Peyer's patch (tissue), 4 donors: ENCODE data around the gene IGFBP4. TPM values are rescaled to one million over a fixed set of nuclear protein-coding genes. Genes with fewer than 3 reads are reported as not detected.

ENCODE experiments used
- DNase-seq, 3 donors: peaks; one replicate each; pipeline ENCODE4 v3.0.0-alpha.2; 2017 to 2019
- H3K27ac ChIP-seq, 4 donors: fragments of 200-600 bp; sonication (generic); one replicate each; pipeline ENCODE4 v1.5.1; 2016 to 2019
- H3K27me3 ChIP-seq, 2 donors: fragments of 200-600 bp; sonication (generic); one replicate each; pipeline ENCODE4 v1.5.1; 2019
- H3K36me3 ChIP-seq, 3 donors: fragments of 200-600 bp; sonication (generic); one replicate each; pipeline ENCODE4 v1.5.1; 2016 to 2019
- H3K4me1 ChIP-seq, 4 donors: fragments of 200-600 bp; sonication (generic); one replicate each; pipeline ENCODE4 v1.5.1; 2016 to 2019
- H3K4me3 ChIP-seq, 4 donors: fragments of 200-600 bp; sonication (generic); 1 replicate in 3 of 4; 2 replicates in 1 of 4; pipeline ENCODE4 v1.5.1; 2016 to 2019; ENCODE audit warnings: mild to moderate bottlenecking in 1 of 4
- H3K9me3 ChIP-seq, 4 donors: fragments of 200-600 bp; sonication (generic); one replicate each; pipeline ENCODE4 v1.5.1; 2016 to 2019; ENCODE audit warnings: mild to moderate bottlenecking in 1 of 4
- CTCF ChIP-seq, 6 experiments: fragments of 450-650 bp in 4 of 6; fragments of 200-600 bp in 2 of 6; sonication (generic) in 1 of 6; IDR thresholded peaks; one replicate each; pipeline ENCODE4 v1.5.1; 2017 to 2019; ENCODE audit warnings: antibody characterized with exemption in 6 of 6, mild to moderate bottlenecking in 3 of 6, moderate library complexity in 1 of 6
- POLR2A ChIP-seq, 2 donors: fragments of 450-650 bp; IDR thresholded peaks; one replicate each; pipeline ENCODE4 v1.5.1; 2017; ENCODE audit warnings: antibody characterized with exemption in 2 of 2, mild to moderate bottlenecking in 2 of 2, moderate library complexity in 2 of 2
- total RNA-seq, 4 donors: library from RNA; depleted of rRNA; stranded (reverse); fragments of >200 nt; gene quantifications; one replicate each; pipeline ENCODE4 v1.1.0, GENCODE V29; 2016

The IGFBP4 gene
- total RNA-seq, 4 donors from 2014 or later = 70.6 to 220 (median 133) TPM

- DNase-seq = no peak
- TF ChIP-seq CTCF (IDR thresholded peaks at IDR 0.05) (no peak), POLR2A (IDR thresholded peaks at IDR 0.05) (no peak)
- Histone ChIP-seq H3K36me3 (no peaks in the 10 kb centered on the region), H3K27me3 (no peaks in the 10 kb centered on the region), H3K27ac (no peak overlapping the region), H3K4me3 (no peak overlapping the region), H3K9me3 (no peaks in the 10 kb centered on the region), H3K4me1 (peaks cover 0 to 11% (median 2%) of the 10 kb centered on the region in 4 donors)
Observed at GRCh38 chr17:40467281-40467867, 24.1 kb downstream of the IGFBP4 start.

GRCh38 chr17:40468560-40468959 lies 25.3 kb downstream of the IGFBP4 start:
- no peak overlapping the region for H3K4me3 ChIP-seq
- TF ChIP-seq POLR2A (IDR thresholded peaks at IDR 0.05) (no peak), CTCF (IDR thresholded peaks at IDR 0.05) (no peak)
- H3K27ac ChIP-seq = no peak overlapping the region
- H3K36me3 ChIP-seq = no peaks in the 10 kb centered on the region
- no peaks in the 10 kb centered on the region for H3K27me3 ChIP-seq
- no peaks in the 10 kb centered on the region for H3K9me3 ChIP-seq
- no peak for DNase-seq
- peaks cover 0 to 17% (median 0%) of the 10 kb centered on the region in 4 donors for H3K4me1 ChIP-seq

- DNase-seq = no peak
- Histone ChIP-seq H3K9me3 (no peaks in the 10 kb centered on the region), H3K27me3 (no peaks in the 10 kb centered on the region), H3K4me1 (peaks cover 0 to 30% (median 0%) of the 10 kb centered on the region in 4 donors), H3K36me3 (no peaks in the 10 kb centered on the region), H3K27ac (peak overlapping the region in 1 of 4 donors; percentile 77), H3K4me3 (no peak overlapping the region)
- TF ChIP-seq CTCF (IDR thresholded peaks at IDR 0.05) (no peak), POLR2A (IDR thresholded peaks at IDR 0.05) (no peak)
Observed at GRCh38 chr17:40469805-40470675, 26.8 kb downstream of the IGFBP4 start.

GRCh38 chr17:40470932-40471828 lies 27.9 kb downstream of the IGFBP4 start:
- Histone ChIP-seq H3K36me3 (no peaks in the 10 kb centered on the region), H3K27ac (peak overlapping the region in 1 of 4 donors; percentile 77), H3K27me3 (no peaks in the 10 kb centered on the region), H3K4me1 (peaks cover 0 to 40% (median 0%) of the 10 kb centered on the region in 4 donors), H3K4me3 (no peak overlapping the region), H3K9me3 (no peaks in the 10 kb centered on the region)
- TF ChIP-seq POLR2A (IDR thresholded peaks at IDR 0.05) = no peak
- TF ChIP-seq CTCF (IDR thresholded peaks at IDR 0.05) = no peak
- no peak for DNase-seq
